Measurements from ENCODE around the gene AKR1B15.

DNA sequence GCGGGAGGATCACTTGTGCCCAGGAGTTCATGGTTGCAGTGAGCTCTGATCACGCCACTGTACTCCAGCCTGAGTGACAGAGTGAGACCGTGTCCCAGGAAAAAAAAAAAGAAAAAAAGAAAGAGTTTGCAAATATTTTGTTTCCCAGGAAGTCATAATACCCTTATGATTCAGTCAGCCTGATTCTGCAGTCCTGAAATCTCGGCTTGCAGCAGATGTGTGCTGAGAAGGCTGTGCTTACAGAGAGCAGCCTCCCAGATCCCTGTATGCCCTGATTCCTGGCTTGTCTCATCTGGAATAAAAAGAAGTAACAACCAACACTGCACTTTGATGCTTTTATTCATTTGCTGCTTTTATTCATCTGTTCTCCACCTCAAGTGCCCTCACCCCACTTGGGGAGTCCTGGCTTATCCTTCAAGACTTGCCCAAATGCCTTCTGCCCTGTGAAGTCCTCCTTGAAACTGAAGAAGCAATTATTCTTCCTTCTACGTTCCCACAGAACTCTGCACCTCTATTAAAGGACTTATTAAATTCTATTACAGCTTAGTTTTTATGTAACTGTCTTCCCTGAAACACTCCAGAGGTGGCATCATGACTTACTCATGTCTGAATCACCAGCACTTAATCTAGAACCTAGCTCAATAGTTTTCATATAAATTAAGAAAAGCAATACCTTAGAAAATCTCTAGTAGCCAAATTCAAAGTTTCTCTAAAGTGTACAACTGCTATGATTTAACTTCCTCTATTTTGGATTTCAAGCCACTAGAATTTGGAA lies 70.0 kb downstream of the AKR1B15 start:
- TF ChIP-seq, protein P1, sequence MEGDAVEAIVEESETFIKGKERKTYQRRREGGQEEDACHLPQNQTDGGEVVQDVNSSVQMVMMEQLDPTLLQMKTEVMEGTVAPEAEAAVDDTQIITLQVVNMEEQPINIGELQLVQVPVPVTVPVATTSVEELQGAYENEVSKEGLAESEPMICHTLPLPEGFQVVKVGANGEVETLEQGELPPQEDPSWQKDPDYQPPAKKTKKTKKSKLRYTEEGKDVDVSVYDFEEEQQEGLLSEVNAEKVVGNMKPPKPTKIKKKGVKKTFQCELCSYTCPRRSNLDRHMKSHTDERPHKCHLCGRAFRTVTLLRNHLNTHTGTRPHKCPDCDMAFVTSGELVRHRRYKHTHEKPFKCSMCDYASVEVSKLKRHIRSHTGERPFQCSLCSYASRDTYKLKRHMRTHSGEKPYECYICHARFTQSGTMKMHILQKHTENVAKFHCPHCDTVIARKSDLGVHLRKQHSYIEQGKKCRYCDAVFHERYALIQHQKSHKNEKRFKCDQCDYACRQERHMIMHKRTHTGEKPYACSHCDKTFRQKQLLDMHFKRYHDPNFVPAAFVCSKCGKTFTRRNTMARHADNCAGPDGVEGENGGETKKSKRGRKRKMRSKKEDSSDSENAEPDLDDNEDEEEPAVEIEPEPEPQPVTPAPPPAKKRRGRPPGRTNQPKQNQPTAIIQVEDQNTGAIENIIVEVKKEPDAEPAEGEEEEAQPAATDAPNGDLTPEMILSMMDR (conservative IDR thresholded peaks at IDR 0.05 in 1 of 2, IDR thresholded peaks at IDR 0.05 in 1 of 2; ENCODE audit: extremely low read depth in 1 of 2, insufficient read depth in 1 of 2, low read depth in 1 of 2, low read length in 2 of 2), result no peak
- no peak for TF ChIP-seq EZH2 (IDR thresholded peaks at IDR 0.05; ENCODE audit: borderline replicate concordance, low read length)

Data from mammary epithelial cell (primary cell).